GM10248 (cell line): ENCODE results near the gene ABCB1.

Experiments
- CTCF ChIA-PET: fragments of 300-600 bp; sonication (Branson Sonifier 250); formaldehyde crosslinking; extraction: SDS; loops from one replicate; lab custom pipeline; 2021; ENCODE audit warnings: antibody characterized with exemption; lab: Yijun Ruan, JAX
- POLR2A ChIA-PET: fragments of 350-650 bp; sonication (Branson Sonifier 250); formaldehyde crosslinking; extraction: SDS; loops from one replicate; lab custom pipeline; 2020; ENCODE audit warnings: antibody characterized with exemption; lab: Yijun Ruan, JAX
- DNase-seq: peaks from one replicate; pipeline ENCODE4 v3.0.0; 2012; ENCODE audit errors: extremely low spot score
- TF ChIP-seq, protein P1 (sequence below): IDR thresholded peaks from 2 replicates; pipeline ENCODE4 v1.5.1; 2012; ENCODE audit warnings: mild to moderate bottlenecking, low read depth; ENCODE audit errors: extremely low read depth, missing control alignments, control extremely low read depth

ABCB1 gene

DNA sequence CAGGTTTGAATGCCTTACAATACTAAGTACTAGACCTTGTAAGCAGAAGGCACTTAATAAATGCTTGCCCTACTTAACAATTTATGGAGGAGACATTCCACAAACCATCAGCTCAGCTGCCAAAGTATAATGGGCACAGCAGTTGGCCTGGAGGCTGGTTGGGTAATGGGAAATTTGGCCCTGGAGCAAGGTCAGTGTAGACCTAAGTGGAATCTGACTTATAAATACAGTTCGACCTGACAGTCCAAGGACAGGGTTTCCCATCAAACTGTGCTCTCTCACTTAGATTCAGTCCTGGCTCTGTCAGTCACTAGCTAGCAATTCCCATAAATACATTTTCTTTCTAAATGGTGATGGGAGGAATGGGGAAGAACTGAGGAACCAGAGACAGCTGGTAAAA lies 62.6 kb downstream of the ABCB1 start:
- TF ChIP-seq, protein P1, sequence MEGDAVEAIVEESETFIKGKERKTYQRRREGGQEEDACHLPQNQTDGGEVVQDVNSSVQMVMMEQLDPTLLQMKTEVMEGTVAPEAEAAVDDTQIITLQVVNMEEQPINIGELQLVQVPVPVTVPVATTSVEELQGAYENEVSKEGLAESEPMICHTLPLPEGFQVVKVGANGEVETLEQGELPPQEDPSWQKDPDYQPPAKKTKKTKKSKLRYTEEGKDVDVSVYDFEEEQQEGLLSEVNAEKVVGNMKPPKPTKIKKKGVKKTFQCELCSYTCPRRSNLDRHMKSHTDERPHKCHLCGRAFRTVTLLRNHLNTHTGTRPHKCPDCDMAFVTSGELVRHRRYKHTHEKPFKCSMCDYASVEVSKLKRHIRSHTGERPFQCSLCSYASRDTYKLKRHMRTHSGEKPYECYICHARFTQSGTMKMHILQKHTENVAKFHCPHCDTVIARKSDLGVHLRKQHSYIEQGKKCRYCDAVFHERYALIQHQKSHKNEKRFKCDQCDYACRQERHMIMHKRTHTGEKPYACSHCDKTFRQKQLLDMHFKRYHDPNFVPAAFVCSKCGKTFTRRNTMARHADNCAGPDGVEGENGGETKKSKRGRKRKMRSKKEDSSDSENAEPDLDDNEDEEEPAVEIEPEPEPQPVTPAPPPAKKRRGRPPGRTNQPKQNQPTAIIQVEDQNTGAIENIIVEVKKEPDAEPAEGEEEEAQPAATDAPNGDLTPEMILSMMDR, result no peak
- ChIA-PET POLR2A (no interaction called here), CTCF (interaction anchor here (0.8 to 1.4 kb wide), 2 partner anchors 28 to 33 kb away, joined by 3 read pairs; no protein-coding TSS in a partner anchor)
- DNase-seq, result no peak

DNA sequence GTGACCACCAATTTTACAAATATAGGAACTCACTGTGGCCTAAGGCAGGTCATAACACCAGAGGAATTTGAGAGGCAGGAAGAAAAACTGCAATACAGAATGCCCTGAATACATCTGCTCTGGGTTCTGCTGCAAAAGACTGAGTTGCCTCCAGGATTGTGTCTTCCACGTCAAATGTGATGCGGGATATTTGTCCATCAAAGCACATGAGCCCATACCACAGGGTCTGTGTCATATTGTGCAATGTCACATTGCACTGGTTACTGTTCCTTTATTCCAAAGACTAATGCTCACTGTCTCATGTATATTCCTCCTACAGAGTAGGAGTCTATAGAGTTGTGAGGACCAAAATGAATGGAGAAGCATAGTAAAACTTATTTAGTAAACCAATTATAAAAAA lies 66.6 kb downstream of the ABCB1 start:
- DNase-seq, result no peak
- TF ChIP-seq, protein P1, result no peak
- ChIA-PET POLR2A (no interaction called here), CTCF (no interaction called here)

DNA sequence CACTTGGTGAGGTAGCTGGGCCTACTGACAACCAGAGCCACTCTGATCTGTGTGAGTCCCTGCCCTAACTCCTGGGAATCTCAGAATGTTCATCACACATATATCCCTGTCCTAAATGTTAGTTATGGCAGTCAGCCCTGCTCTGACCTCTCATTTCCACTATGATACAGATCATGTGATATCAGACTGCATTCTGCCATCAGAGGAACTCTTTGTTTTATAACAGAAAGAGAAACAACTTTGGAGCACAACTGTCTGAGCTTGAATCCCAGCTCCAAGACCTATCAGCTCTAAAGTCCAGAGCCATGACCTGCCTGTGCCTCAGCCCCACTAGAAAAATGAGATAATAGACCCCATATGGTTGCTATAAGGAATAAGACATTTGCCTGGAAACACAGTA lies 70.6 kb downstream of the ABCB1 start:
- no peak for DNase-seq
- POLR2A ChIA-PET, result no interaction called here
- TF ChIP-seq, protein P1, result no peak
- CTCF ChIA-PET, result interaction anchor here (1.1 kb wide), 1 partner anchor 19 kb away, joined by 7 read pairs; no protein-coding TSS in a partner anchor

DNA sequence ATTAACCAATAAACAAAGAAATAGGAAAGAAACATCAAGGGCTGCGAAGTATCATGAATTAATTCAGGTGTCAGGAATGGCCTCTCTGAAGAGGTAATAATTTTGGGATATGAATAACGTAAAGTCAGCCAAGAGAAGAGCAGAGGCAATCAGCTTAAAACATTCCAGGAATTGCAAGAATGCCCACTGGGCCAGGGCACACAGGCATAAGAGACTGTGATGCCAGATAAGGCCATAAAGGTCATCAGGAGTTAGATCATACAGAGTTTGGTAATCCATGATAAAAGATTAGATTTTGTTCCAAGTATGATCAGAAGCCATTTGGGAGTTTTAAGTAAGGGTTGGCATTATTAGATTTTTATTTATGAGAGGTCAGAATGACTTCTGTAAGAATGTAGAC lies 72.0 kb downstream of the ABCB1 start:
- ChIA-PET POLR2A (no interaction called here), CTCF (interaction anchor here (1.0 to 1.2 kb wide), 2 partner anchors 10 to 18 kb away, joined by 3 to 4 read pairs; no protein-coding TSS in a partner anchor)
- TF ChIP-seq, protein P1, result no peak
- DNase-seq, result no peak

DNA sequence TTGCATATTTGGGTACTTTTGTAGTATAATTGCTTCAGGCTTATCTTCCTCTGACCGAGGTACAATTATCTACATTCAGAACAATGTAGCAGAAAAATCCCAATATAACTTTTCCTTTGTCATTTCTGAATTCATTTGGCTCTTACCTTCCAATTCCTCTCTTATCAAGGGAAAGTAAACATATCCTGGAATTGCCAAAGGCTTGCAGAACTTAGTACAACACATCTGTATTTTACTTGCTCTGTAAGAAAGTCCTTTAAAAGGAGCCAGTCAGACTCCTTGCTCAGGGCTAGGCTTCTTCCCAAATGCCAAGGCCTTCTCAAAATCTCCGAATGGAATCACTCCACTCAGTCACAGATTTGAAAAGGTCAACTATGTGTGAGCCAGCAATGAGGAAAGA lies 81.9 kb downstream of the ABCB1 start:
- ChIA-PET CTCF (no interaction called here), POLR2A (no interaction called here)
- TF ChIP-seq, protein P1, result no peak

DNA sequence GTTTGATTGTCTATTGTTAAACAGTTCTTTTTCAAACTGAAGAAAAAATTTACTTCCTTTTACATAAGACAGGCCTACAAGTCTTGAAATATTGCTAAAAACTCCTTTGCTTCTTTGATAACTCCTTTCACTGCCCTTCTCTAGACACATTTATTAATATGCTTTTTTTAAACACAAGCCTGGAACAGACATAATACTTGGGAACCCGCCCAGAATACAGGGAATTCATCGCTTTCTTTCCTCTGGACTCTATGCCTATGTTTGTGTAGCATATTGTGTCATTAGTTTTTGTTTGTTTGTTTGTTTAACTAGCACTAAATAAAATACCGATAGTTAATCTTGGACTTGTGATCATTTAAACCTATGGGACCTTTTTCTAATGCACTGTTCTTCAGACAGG lies 82.8 kb downstream of the ABCB1 start:
- DNase-seq, result no peak
- TF ChIP-seq, protein P1, result no peak
- POLR2A ChIA-PET, result no interaction called here
- CTCF ChIA-PET, result no interaction called here

More for the DNA sequence above, 81.9 kb downstream of the ABCB1 start:
- DNase-seq, result no peak
